DOHH2 (cell line): Measurements from ENCODE around the gene TRIM41.

Experiments
- H3F3A ChIP-seq: fragments of 200-600 bp; sonication (generic), shearing (Covaris generic); 2 replicates; pipeline ENCODE4 v1.6.0; 2016; ENCODE audit warnings: antibody characterized with exemption, mild to moderate bottlenecking; ENCODE audit not compliant: control insufficient read depth, insufficient read depth
- H3K27ac ChIP-seq: fragments of 200-600 bp; sonication (generic); 2 replicates; pipeline ENCODE4 v1.5.1; 2014; ENCODE audit warnings: low read depth, mild to moderate bottlenecking, low read length, moderate library complexity
- H3K27me3 ChIP-seq: fragments of 200-600 bp; sonication (generic); 2 replicates; pipeline ENCODE4 v1.6.1; 2014; ENCODE audit warnings: mild to moderate bottlenecking, low read length, mixed read lengths; ENCODE audit not compliant: control insufficient read depth
- H3K36me3 ChIP-seq: fragments of 200-600 bp; sonication (generic); 2 replicates; pipeline ENCODE4 v1.6.1; 2014; ENCODE audit warnings: mild to moderate bottlenecking, low read length, moderate library complexity, mixed read lengths; ENCODE audit not compliant: control insufficient read depth
- H3K4me1 ChIP-seq: fragments of 200-600 bp; sonication (generic); 2 replicates; pipeline ENCODE4 v1.6.1; 2014; ENCODE audit warnings: mild to moderate bottlenecking, low read length, mixed read lengths; ENCODE audit not compliant: control insufficient read depth
- H3K4me2 ChIP-seq: fragments of 200-600 bp; sonication (generic); 2 replicates; pipeline ENCODE4 v1.6.0; 2014; ENCODE audit warnings: mild to moderate bottlenecking, low read length, moderate library complexity
- H3K4me3 ChIP-seq: fragments of 200-600 bp; sonication (generic); 2 replicates; pipeline ENCODE4 v1.5.1; 2014; ENCODE audit warnings: mild to moderate bottlenecking, low read length, mixed read lengths
- H3K79me2 ChIP-seq: fragments of 200-600 bp; sonication (generic); 2 replicates; pipeline ENCODE4 v1.6.1; 2014; ENCODE audit warnings: mild to moderate bottlenecking, low read length, mixed read lengths; ENCODE audit not compliant: control insufficient read depth
- H3K9me2 ChIP-seq: fragments of 200-600 bp; sonication (generic); replicated peaks from 2 replicates; pipeline ENCODE4 v1.6.1; 2014; ENCODE audit warnings: mild to moderate bottlenecking, low read length, mixed read lengths; ENCODE audit not compliant: control insufficient read depth
- H3K9me3 ChIP-seq: fragments of 200-600 bp; sonication (generic); 2 replicates; pipeline ENCODE4 v1.6.1; 2014; ENCODE audit warnings: antibody characterized with exemption, low read length, mixed read lengths; ENCODE audit not compliant: control insufficient read depth, insufficient read depth
- H4K20me1 ChIP-seq: fragments of 200-600 bp; sonication (generic); 2 replicates; pipeline ENCODE4 v1.6.0; 2014; ENCODE audit warnings: low read depth, mild to moderate bottlenecking, antibody characterized with exemption, low read length, moderate library complexity; ENCODE audit not compliant: control insufficient read depth, insufficient read depth
- CTCF ChIP-seq: fragments of 200-600 bp; sonication (generic); IDR thresholded peaks from one replicate; pipeline ENCODE4 v1.5.1; 2014; ENCODE audit warnings: antibody characterized with exemption, mild to moderate bottlenecking, low read depth, low read length; ENCODE audit not compliant: poor library complexity, severe bottlenecking
- EZH2phosphoT487 ChIP-seq: fragments of 200-600 bp; sonication (generic); IDR thresholded peaks from 2 replicates; pipeline ENCODE4 v1.6.1; 2017; ENCODE audit warnings: borderline replicate concordance, mild to moderate bottlenecking, antibody characterized with exemption, low read length, moderate library complexity, mixed read lengths

The TRIM41 gene

DNA sequence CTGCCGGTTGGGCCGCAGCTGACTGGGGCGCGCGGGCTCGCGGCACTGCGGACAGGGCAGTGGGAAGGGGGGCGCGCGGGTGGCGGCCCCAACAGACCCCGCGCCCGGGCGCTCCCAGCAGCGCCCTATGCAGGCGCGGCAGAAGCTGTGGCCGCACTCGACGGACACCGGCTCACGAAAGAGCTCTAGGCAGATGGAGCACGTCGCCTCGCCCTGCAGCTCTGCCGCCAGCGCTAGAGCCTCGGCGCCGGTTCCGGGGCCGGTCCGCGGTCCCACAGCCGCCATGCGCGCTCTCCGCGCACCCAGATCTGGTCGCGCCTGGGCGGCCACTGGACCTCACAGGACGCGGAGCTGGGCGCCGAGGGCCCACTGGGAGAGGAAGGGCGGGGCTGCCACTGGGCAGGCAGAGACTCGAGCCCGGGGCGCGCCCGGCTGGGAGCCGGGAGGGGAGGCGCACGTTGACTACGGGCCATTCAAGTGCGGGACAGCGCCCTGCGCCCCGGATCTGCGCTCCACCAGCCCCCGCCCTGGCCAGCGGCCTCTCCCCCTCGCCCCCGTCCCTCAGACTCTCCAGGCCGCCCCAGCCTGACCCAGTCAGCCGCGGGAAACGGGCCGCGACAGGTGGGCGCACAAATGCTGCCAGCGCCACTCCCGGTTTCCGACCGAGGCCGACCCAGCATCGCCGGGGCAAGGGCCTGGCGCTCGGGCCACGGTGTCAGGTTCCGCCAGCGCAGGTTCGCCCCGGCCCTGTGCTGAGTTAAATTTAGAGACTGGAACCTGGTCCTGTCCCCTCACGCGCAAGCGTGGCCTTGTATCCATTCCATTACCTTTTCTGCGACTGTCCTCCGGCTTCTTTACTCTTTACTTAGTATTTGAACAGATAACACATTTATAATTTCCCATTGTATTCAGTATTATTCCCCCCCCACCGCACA, 18.0 kb upstream of the TRIM41 start, which contains the start of gene TRIM7:
Gene TRIM7, minus strand, starts transcription at position 371 of the 935 bp plus-strand sequence. Its CDS starts 86 bp downstream, at position 285.
- peak within 1 kb of the TSS; percentile 80 for H3K4me3 ChIP-seq
- TF ChIP-seq EZH2phosphoT487 (peak; percentile 0; the same call in 1 of the 2 replicates), CTCF (no peak)
- H3K36me3 ChIP-seq: no peaks in the 10 kb centered on the region
- no peaks in the 10 kb centered on the region for H3K9me3 ChIP-seq
- peaks cover 18% of the 10 kb centered on the region for H3F3A ChIP-seq
- H3K27me3 ChIP-seq: peaks cover 58% of the 10 kb centered on the region
- peaks cover 43% of the 10 kb centered on the region for H3K4me1 ChIP-seq
- H3K79me2 ChIP-seq: no peaks in the 10 kb centered on the region
- no peak within 1 kb of the TSS for H3K27ac ChIP-seq
- H3K9me2 ChIP-seq: no peaks in the 10 kb centered on the region
- H4K20me1 ChIP-seq: no peaks in the 10 kb centered on the region
- peak within 1 kb of the TSS; percentile 83 for H3K4me2 ChIP-seq

DNA sequence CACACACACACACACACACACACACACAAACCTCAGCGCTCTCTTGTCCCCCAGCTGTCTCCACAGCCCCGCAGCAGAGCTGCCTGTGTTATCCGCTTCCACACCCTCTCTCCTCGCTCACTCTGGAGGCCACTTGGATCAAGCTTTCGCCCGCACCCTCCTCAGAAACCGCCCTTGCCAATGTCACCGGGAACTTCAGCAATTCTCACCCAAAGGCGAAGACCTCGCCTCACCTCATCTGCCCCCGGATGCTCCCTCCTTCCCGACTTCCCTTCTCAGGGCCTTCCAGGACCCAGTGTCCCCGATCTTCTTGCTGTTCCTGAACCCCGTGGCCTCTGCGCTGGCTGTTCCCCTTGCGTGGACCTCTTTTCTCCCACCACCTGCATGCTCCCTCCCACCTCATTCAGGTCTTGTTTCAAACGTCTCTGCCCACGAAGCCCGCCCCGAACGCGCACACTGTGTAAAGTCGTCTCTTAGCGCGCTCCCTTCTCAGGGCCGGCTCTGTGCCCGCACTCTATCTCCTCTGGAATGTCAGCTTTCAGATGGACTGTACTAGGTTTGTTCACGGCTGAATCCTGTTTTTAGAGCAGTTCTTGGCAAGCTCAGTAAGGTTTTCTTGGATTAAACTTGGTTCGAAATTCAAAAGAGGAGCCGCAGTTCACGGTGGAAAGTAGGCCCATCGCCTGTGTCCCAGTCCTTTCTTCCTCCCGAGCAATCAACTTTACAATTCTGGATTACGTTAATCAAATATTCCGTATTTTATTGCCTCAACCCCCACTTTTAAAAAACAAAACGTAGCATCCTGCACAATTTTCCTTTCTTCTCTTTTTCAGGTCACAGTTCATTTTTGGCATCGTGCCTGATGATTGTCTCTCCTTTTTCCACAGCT, 17.1 kb upstream of the TRIM41 start:
- Histone ChIP-seq H3F3A (peaks cover 16% of the 10 kb centered on the region), H3K79me2 (no peaks in the 10 kb centered on the region), H4K20me1 (no peaks in the 10 kb centered on the region), H3K4me1 (peaks cover 39% of the 10 kb centered on the region), H3K27me3 (peaks cover 49% of the 10 kb centered on the region), H3K4me2 (peak overlapping the region; percentile 83), H3K9me2 (no peaks in the 10 kb centered on the region), H3K27ac (no peak overlapping the region), H3K36me3 (no peaks in the 10 kb centered on the region), H3K9me3 (no peaks in the 10 kb centered on the region), H3K4me3 (peak overlapping the region; percentile 80)
- TF ChIP-seq EZH2phosphoT487 (peak; percentile 28; the same call in 1 of the 2 replicates), CTCF (no peak)

DNA sequence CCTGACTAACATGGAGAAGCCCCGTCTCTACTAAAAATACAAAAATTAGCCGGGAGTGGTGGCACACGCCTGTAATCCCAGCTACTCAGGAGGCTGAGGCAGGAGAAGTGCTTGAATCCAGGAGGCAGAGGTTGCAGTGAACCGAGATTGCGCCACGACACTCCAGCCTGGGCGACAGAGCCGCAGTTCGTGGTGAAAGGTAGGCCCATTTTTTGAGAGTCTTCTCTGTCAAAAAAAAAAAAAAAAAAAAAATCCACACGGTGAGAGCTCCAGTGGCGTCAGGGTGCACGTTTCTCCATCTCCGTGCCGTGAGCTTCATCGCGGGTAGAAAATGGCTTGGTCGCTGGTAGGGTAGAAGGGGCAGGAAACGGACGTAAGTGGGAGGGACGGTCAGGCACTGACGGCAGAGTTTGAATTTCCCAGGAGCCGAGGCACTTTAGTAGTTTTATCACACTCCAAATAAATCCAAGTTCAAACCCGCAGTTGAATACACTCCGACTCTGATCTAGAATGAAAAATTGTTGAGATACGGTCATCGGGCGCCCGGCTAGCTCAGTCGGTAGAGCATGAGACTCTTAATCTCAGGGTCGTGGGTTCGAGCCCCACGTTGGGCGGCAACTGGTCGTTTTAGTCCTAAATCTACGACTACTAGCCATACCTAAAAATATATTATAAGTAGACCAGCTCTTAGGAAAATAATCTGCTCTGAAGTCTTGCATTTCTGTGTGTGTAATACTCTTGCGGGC, 15.7 kb upstream of the TRIM41 start:
- Histone ChIP-seq H3K9me3 (no peaks in the 10 kb centered on the region), H3K36me3 (no peaks in the 10 kb centered on the region)

More for the DNA sequence above, 15.7 kb upstream of the TRIM41 start:
- no peaks in the 10 kb centered on the region for H3K79me2 ChIP-seq
- peak overlapping the region; percentile 83 for H3K4me2 ChIP-seq
- no peaks in the 10 kb centered on the region for H3K9me2 ChIP-seq
- peak overlapping the region; percentile 80 for H3K4me3 ChIP-seq
- TF ChIP-seq CTCF: no peak
- no peak for TF ChIP-seq EZH2phosphoT487
- peaks cover 35% of the 10 kb centered on the region for H3K4me1 ChIP-seq
- peaks cover 40% of the 10 kb centered on the region for H3K27me3 ChIP-seq
- H3F3A ChIP-seq: peaks cover 15% of the 10 kb centered on the region
- H4K20me1 ChIP-seq: no peaks in the 10 kb centered on the region
- H3K27ac ChIP-seq: peak overlapping the region; percentile 25; the same call in 1 of the 2 replicates
